Measurements from ENCODE around the gene SLC46A1.

DNA sequence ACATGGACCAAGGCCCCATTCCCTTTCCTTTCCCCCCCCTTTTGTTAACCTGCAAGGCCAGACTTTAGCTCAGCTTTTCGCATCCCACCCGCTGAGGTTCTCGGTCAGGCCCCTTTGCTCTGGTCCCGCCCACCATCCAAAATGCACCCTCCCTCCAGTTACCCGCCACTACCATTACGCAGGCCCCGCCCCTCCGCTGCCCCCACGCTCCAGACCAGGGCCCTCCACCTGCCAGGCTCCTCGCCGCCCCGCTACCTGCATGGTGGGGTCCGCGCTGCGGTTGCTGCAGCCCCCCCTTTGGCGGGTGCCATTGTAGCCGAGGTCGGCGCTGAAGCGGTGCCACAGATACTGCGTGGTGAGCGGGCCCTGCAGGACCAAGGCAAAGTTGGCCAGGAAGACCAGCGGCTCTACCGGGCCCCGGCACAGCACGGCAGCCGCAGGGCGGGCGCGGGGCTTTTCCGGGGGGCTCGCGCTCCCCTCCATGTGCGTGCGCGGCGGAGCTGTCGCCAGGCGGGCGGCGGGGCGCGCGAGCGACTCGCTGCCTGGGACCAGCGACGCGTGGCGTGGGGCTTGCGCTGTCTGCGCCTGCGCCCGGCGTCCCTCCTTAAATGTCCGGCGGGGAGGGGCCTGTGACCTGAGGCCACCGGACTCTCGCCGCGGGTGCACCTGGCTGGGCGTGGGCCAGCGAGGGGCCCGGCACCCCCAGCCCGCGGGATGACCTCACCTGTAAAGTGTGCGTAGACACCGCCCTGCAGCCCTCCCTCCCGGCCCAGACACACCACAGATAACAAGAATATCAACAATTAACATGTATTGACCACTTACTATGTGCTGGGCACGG is at the start of gene SLC46A1:
- TF ChIP-seq, protein P1, sequence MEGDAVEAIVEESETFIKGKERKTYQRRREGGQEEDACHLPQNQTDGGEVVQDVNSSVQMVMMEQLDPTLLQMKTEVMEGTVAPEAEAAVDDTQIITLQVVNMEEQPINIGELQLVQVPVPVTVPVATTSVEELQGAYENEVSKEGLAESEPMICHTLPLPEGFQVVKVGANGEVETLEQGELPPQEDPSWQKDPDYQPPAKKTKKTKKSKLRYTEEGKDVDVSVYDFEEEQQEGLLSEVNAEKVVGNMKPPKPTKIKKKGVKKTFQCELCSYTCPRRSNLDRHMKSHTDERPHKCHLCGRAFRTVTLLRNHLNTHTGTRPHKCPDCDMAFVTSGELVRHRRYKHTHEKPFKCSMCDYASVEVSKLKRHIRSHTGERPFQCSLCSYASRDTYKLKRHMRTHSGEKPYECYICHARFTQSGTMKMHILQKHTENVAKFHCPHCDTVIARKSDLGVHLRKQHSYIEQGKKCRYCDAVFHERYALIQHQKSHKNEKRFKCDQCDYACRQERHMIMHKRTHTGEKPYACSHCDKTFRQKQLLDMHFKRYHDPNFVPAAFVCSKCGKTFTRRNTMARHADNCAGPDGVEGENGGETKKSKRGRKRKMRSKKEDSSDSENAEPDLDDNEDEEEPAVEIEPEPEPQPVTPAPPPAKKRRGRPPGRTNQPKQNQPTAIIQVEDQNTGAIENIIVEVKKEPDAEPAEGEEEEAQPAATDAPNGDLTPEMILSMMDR (IDR thresholded peaks at IDR 0.05; ENCODE audit: low read depth, low read length), result no peak
- no peak for TF ChIP-seq EZH2phosphoT487 (IDR thresholded peaks at IDR 0.05; ENCODE audit: low read depth)
